RWPE1 (cell line): ENCODE data around the gene PTK6.
"Not testable (repeated sequence)": the region's sequence is repeated elsewhere in the genome, so short reads cannot be mapped to it uniquely, and the experiment has no call there.

Experiments used
- CTCF ChIA-PET: fragments of 350-600 bp; sonication (Branson Sonifier 250); formaldehyde crosslinking; extraction: SDS; loops from one replicate; lab custom pipeline; 2021; lab: Yijun Ruan, JAX
- POLR2A ChIA-PET: fragments of 400-600 bp; formaldehyde crosslinking; extraction: SDS; loops from one replicate; lab custom pipeline; 2020; ENCODE audit warnings: antibody characterized with exemption; ENCODE audit not compliant: low non-redundant PET; lab: Yijun Ruan, JAX
- DNase-seq: peaks from one replicate; pipeline ENCODE4 v3.0.0; 2012; ENCODE audit warnings: low spot score
- H3K27ac ChIP-seq: fragments of 450-650 bp; 2 replicates; pipeline ENCODE4 v1.5.1; 2017
- CTCF ChIP-seq: fragments of 450-650 bp; conservative IDR thresholded peaks from 2 replicates; pipeline ENCODE4 v1.5.1; 2017; ENCODE audit warnings: low read depth, mild to moderate bottlenecking

PTK6 gene

GRCh38 chr20:63518946-63519667 lies 18.1 kb downstream of the PTK6 start:
- TF ChIP-seq CTCF: no peak
- CTCF ChIA-PET: interaction anchor here (0.7 to 3.0 kb wide), 4 partner anchors 12 to 209 kb away, joined by 3 to 20 read pairs (median 3); no protein-coding TSS in a partner anchor
- POLR2A ChIA-PET: interaction anchor here (2.3 kb wide), 1 partner anchor 22 kb away, joined by 25 read pairs; no protein-coding TSS in a partner anchor
- H3K27ac ChIP-seq: peak overlapping the region; percentile 92
- DNase-seq: no peak

- ChIA-PET CTCF (interaction anchor here (0.7 to 3.0 kb wide), 3 partner anchors 22 to 208 kb away, joined by 3 to 20 read pairs (median 7); no protein-coding TSS in a partner anchor), POLR2A (interaction anchor here (0.6 kb wide), 1 partner anchor 17 kb away, joined by 3 read pairs; no protein-coding TSS in a partner anchor)
- TF ChIP-seq CTCF: no peak
- no peak overlapping the region for H3K27ac ChIP-seq
- no peak for DNase-seq
Observed at GRCh38 chr20:63518351-63518861, 18.8 kb downstream of the PTK6 start.

- TF ChIP-seq CTCF: no peak
- CTCF ChIA-PET: interaction anchor here (0.7 to 1.6 kb wide), 4 partner anchors 14 to 463 kb away, joined by 3 to 7 read pairs (median 4); no protein-coding TSS in a partner anchor
- POLR2A ChIA-PET: interaction anchor here (0.6 kb wide), 1 partner anchor 16 kb away, joined by 3 read pairs; no protein-coding TSS in a partner anchor
- no peak overlapping the region for H3K27ac ChIP-seq
- DNase-seq: no peak
Observed at GRCh38 chr20:63517376-63518309, 19.5 kb downstream of the PTK6 start.

- H3K27ac ChIP-seq, DNase-seq, POLR2A ChIA-PET, CTCF ChIA-PET: not testable (repeated sequence)
Observed at GRCh38 chr20:63514520-63514919, 22.7 kb downstream of the PTK6 start.

GRCh38 chr20:63513207-63513606 lies 24.0 kb downstream of the PTK6 start:
- TF ChIP-seq CTCF: no peak
- CTCF ChIA-PET: no interaction called here
- no peak overlapping the region for H3K27ac ChIP-seq
- POLR2A ChIA-PET: no interaction called here
- DNase-seq: no peak

GRCh38 chr20:63509088-63509564 lies 28.1 kb downstream of the PTK6 start:
- CTCF ChIA-PET: interaction anchor here (0.6 to 2.1 kb wide), 4 partner anchors 13 to 887 kb away, joined by 3 to 9 read pairs (median 4); no protein-coding TSS in a partner anchor
- H3K27ac ChIP-seq: no peak overlapping the region
- TF ChIP-seq CTCF: no peak
- no peak for DNase-seq
- POLR2A ChIA-PET: interaction anchor here (1.2 kb wide), 1 partner anchor 11 kb away, joined by 9 read pairs; the partner anchor contains the start of gene PPDPF
